WTC11 (cell line): Measurements from ENCODE around the gene ADAP1. TPM values are rescaled to one million over a fixed set of nuclear protein-coding genes. Genes with fewer than 3 reads are reported as not detected.

ENCODE experiments used
- ATAC-seq: fragments of 200-7000 bp; cut with Tn5 transposase; 2 replicates; pipeline ENCODE4 v1.10.0; 2021; ENCODE audit warnings: mild to moderate bottlenecking, moderate library complexity
- CTCF ChIA-PET: fragments of 300-600 bp; sonication (Branson Sonifier 250); formaldehyde crosslinking; loops from one replicate; lab custom pipeline; 2021; ENCODE audit warnings: antibody characterized with exemption; lab: Charles Lee
- POLR2A ChIA-PET: fragments of 350-600 bp; sonication (Branson Sonifier 250); formaldehyde crosslinking; loops from one replicate; lab custom pipeline; 2021; ENCODE audit warnings: antibody characterized with exemption; lab: Charles Lee
- DNase-seq: peaks from one replicate; pipeline ENCODE4 v3.0.0; 2021; ENCODE audit warnings: low spot score
- H3K27ac Mint-ChIP-seq: 2 replicates; pipeline ENCODE4 v1.8.0; 2021; ENCODE audit warnings: mixed read lengths
- H3K27me3 Mint-ChIP-seq: 2 replicates; pipeline ENCODE4 v1.8.0; 2021; ENCODE audit warnings: low read depth, mild to moderate bottlenecking, moderate library complexity, mixed read lengths
- H3K36me3 Mint-ChIP-seq: 2 replicates; pipeline ENCODE4 v1.8.0; 2021; ENCODE audit warnings: mixed read lengths
- H3K4me1 Mint-ChIP-seq: 2 replicates; pipeline ENCODE4 v1.8.0; 2022; ENCODE audit warnings: mixed read lengths
- H3K4me3 Mint-ChIP-seq: 2 replicates; pipeline ENCODE4 v1.8.0; 2021; ENCODE audit warnings: mild to moderate bottlenecking, moderate library complexity, mixed read lengths
- H3K9me3 Mint-ChIP-seq: 2 replicates; pipeline ENCODE4 v1.8.0; 2021; ENCODE audit warnings: mixed read lengths
- ATF3 ChIP-seq: sonication (generic); formaldehyde crosslinking; conservative IDR thresholded peaks from 2 replicates; pipeline ENCODE4 v1.8.1; 2022; ENCODE audit warnings: mild to moderate bottlenecking, missing genetic modification reagents
- ATF6 ChIP-seq: sonication (generic); formaldehyde crosslinking; IDR thresholded peaks from 2 replicates; pipeline ENCODE4 v1.8.1; 2023; ENCODE audit warnings: mild to moderate bottlenecking, missing genetic modification reagents
- CBFB ChIP-seq: sonication (generic); formaldehyde crosslinking; IDR thresholded peaks from 2 replicates; pipeline ENCODE4 v1.8.1; 2022; ENCODE audit warnings: mild to moderate bottlenecking, low read depth, missing genetic modification reagents
- CREM ChIP-seq: sonication (generic); formaldehyde crosslinking; IDR thresholded peaks from 2 replicates; pipeline ENCODE4 v1.8.1; 2022; ENCODE audit warnings: mild to moderate bottlenecking, missing genetic modification reagents, moderate library complexity
- E2F4 ChIP-seq: sonication (generic); formaldehyde crosslinking; IDR thresholded peaks from 2 replicates; pipeline ENCODE4 v1.8.1; 2022; ENCODE audit warnings: low read depth, mild to moderate bottlenecking, moderate library complexity, missing genetic modification reagents, borderline replicate concordance
- ETV6 ChIP-seq: sonication (generic); formaldehyde crosslinking; IDR thresholded peaks from 2 replicates; pipeline ENCODE4 v1.8.1; 2022; ENCODE audit warnings: mild to moderate bottlenecking, missing genetic modification reagents
- FOXJ3 ChIP-seq: sonication (generic); formaldehyde crosslinking; IDR thresholded peaks from 2 replicates; pipeline ENCODE4 v1.9.0; 2021; ENCODE audit warnings: missing genetic modification reagents, mild to moderate bottlenecking, borderline replicate concordance
- FOXP1 ChIP-seq: sonication (generic); formaldehyde crosslinking; IDR thresholded peaks from 2 replicates; pipeline ENCODE4 v1.8.0; 2022; ENCODE audit warnings: missing genetic modification reagents, mild to moderate bottlenecking, moderate library complexity, borderline replicate concordance
- HMGA2 ChIP-seq: fragments of 250-450 bp; sonication (Bioruptor Pico); IDR thresholded peaks from 2 replicates; pipeline ENCODE4 v1.4.0; 2021; ENCODE audit warnings: mild to moderate bottlenecking, moderate library complexity
- IRF1 ChIP-seq: sonication (generic); formaldehyde crosslinking; IDR thresholded peaks from 2 replicates; pipeline ENCODE4 v1.8.0; 2023; ENCODE audit warnings: missing genetic modification reagents
- MAX ChIP-seq: sonication (generic); formaldehyde crosslinking; IDR thresholded peaks from 2 replicates; pipeline ENCODE4 v1.8.0; 2022; ENCODE audit warnings: mild to moderate bottlenecking, missing genetic modification reagents
- NFATC4 ChIP-seq: fragments of 250-450 bp; sonication (Bioruptor Pico); IDR thresholded peaks from 2 replicates; pipeline ENCODE4 v1.9.0; 2021; ENCODE audit warnings: mild to moderate bottlenecking
- NFE2L1 ChIP-seq: sonication (generic); formaldehyde crosslinking; IDR thresholded peaks from 2 replicates; pipeline ENCODE4 v1.8.1; 2023; ENCODE audit warnings: missing genetic modification reagents
- NR2C2 ChIP-seq: sonication (generic); formaldehyde crosslinking; IDR thresholded peaks from 2 replicates; pipeline ENCODE4 v1.8.0; 2022; ENCODE audit warnings: mild to moderate bottlenecking, missing genetic modification reagents
- NR3C1 ChIP-seq: sonication (generic); formaldehyde crosslinking; conservative IDR thresholded peaks from 2 replicates; pipeline ENCODE4 v1.8.1; 2023; ENCODE audit warnings: low read depth, mild to moderate bottlenecking, missing genetic modification reagents
- OVOL2 ChIP-seq: fragments of 250-450 bp; sonication (Bioruptor Pico); IDR thresholded peaks from 2 replicates; pipeline ENCODE4 v1.9.0; 2021; ENCODE audit warnings: mild to moderate bottlenecking, borderline replicate concordance
- PREB ChIP-seq: sonication (generic); formaldehyde crosslinking; IDR thresholded peaks from 2 replicates; pipeline ENCODE4 v1.8.1; 2022; ENCODE audit warnings: mild to moderate bottlenecking, missing genetic modification reagents, moderate library complexity, borderline replicate concordance
- SMAD3 ChIP-seq: sonication (generic); formaldehyde crosslinking; IDR thresholded peaks from 2 replicates; pipeline ENCODE4 v1.8.0; 2022; ENCODE audit warnings: missing genetic modification reagents, mild to moderate bottlenecking, borderline replicate concordance
- ZBTB21 ChIP-seq: sonication (generic); formaldehyde crosslinking; IDR thresholded peaks from 2 replicates; pipeline ENCODE4 v1.8.1; 2023; ENCODE audit warnings: mild to moderate bottlenecking, missing genetic modification reagents, borderline replicate concordance
- ZNF219 ChIP-seq: sonication (generic); formaldehyde crosslinking; IDR thresholded peaks from 2 replicates; pipeline ENCODE4 v1.8.0; 2023; ENCODE audit warnings: missing genetic modification reagents, mild to moderate bottlenecking, borderline replicate concordance
- ZNF423 ChIP-seq: fragments of 250-450 bp; sonication (Bioruptor Pico); IDR thresholded peaks from 2 replicates; pipeline ENCODE4 v2.1.2; 2022; ENCODE audit warnings: mild to moderate bottlenecking, moderate library complexity
- total RNA-seq: library from RNA; stranded (reverse); gene quantifications from 3 replicates; pipeline ENCODE4 v1.2.3, GENCODE V29; 2021

Gene ADAP1
- total RNA-seq, 1 experiment from 2014 or later: 4.3 TPM

- no peak overlapping the region for H3K27ac Mint-ChIP-seq
- H3K9me3 Mint-ChIP-seq: no peaks in the 10 kb centered on the region
- H3K4me3 Mint-ChIP-seq: no peak overlapping the region
- DNase-seq (no peak), ATAC-seq (no peak)
- ChIA-PET CTCF (no interaction called here), POLR2A (no interaction called here)
- TF ChIP-seq NFE2L1 (CRISPR knock-in tag) (no peak), FOXJ3 (CRISPR knock-in tag) (no peak), ZNF219 (no peak), OVOL2 (no peak), HMGA2 (no peak), NFATC4 (no peak), SMAD3 (CRISPR knock-in tag) (no peak), MAX (CRISPR knock-in tag) (no peak), ZBTB21 (CRISPR knock-in tag) (no peak), CBFB (no peak), CREM (no peak), E2F4 (CRISPR knock-in tag) (no peak), ATF3 (no peak)
- H3K27me3 Mint-ChIP-seq: no peaks in the 10 kb centered on the region
- peaks cover 7% of the 10 kb centered on the region for H3K36me3 Mint-ChIP-seq
- peaks cover 8% of the 10 kb centered on the region for H3K4me1 Mint-ChIP-seq
Measured at GRCh38 chr7:879706-880105, 74.8 kb downstream of the ADAP1 start.

- Mint-ChIP-seq H3K36me3 (peaks cover 11% of the 10 kb centered on the region), H3K4me3 (peak overlapping the region; percentile 33), H3K27me3 (no peaks in the 10 kb centered on the region), H3K27ac (peak overlapping the region; percentile 91), H3K4me1 (peaks cover 8% of the 10 kb centered on the region), H3K9me3 (no peaks in the 10 kb centered on the region)
- CTCF ChIA-PET: no interaction called here
- DNase-seq: no peak
- POLR2A ChIA-PET: no interaction called here
- no peak for ATAC-seq
- no peak for TF ChIP-seq HMGA2
- TF ChIP-seq FOXP1: no peak
- no peak for TF ChIP-seq ETV6
- no peak for TF ChIP-seq ATF6 (CRISPR knock-in tag)
- no peak for TF ChIP-seq PREB (CRISPR knock-in tag)
- TF ChIP-seq NR3C1: no peak
- no peak for TF ChIP-seq NR2C2
- no peak for TF ChIP-seq ZNF423 (CRISPR knock-in tag)
- TF ChIP-seq IRF1: no peak
Measured at GRCh38 chr7:879093-879492, 75.4 kb downstream of the ADAP1 start.
